ENCODE measurements around the gene WDR62.

- TF ChIP-seq EZH2phosphoT487 (IDR thresholded peaks at IDR 0.05; ENCODE audit: low read depth) (no peak), CTCF (IDR thresholded peaks at IDR 0.05; ENCODE audit: low read depth, low read length) (no peak)
Measured at GRCh38 chr19:36100476-36100875, 45.8 kb downstream of the WDR62 start.
